Colonic mucosa (tissue), 4 donors: ENCODE results near the gene WWOX. TPM values are rescaled to one million over a fixed set of nuclear protein-coding genes. Genes with fewer than 3 reads are reported as not detected.

Experiments used
- DNase-seq: peaks from one replicate; pipeline ENCODE4 v3.0.0-alpha.2; 2020
- H3K27ac ChIP-seq: fragments of 200-600 bp; one replicate; pipeline ENCODE4 v1.8.0; 2021
- H3K27me3 ChIP-seq: fragments of 200-600 bp; one replicate; pipeline ENCODE4 v1.8.0; 2021
- H3K36me3 ChIP-seq: fragments of 200-600 bp; one replicate; pipeline ENCODE4 v1.8.0; 2021
- H3K4me1 ChIP-seq: fragments of 200-600 bp; one replicate; pipeline ENCODE4 v1.8.0; 2021; ENCODE audit warnings: mild to moderate bottlenecking
- H3K4me3 ChIP-seq: fragments of 200-600 bp; one replicate; pipeline ENCODE4 v1.8.0; 2021
- H3K9ac ChIP-seq, 2 donors: one replicate each; pipeline ENCODE4 v1.7.0; 2013; ENCODE audit warnings: control low read depth in 2 of 2, low read depth in 2 of 2, low read length in 2 of 2
- H3K9me3 ChIP-seq: fragments of 200-600 bp; one replicate; pipeline ENCODE4 v1.8.0; 2021
- CTCF ChIP-seq: fragments of 200-600 bp; IDR thresholded peaks from one replicate; pipeline ENCODE4 v1.8.0; 2022; ENCODE audit warnings: antibody characterized with exemption, mild to moderate bottlenecking
- intact Hi-C: fragments of 100-400 bp; cut with DNase I; formaldehyde crosslinking; loops from one replicate; pipeline ENCODE4 v1.14.1; 2022
- total RNA-seq, 2 donors: library from RNA; stranded (reverse); fragmentation: NEBNext Ultra II Directional in 1 of 2; extraction: Animal tissue kit (Norgen Biotek cat#: 25700) in 1 of 2; gene quantifications; one replicate each; pipeline ENCODE4 v1.2.1, GENCODE V29; 2021
- donor health status: healthy.
- donor health status: DM: no; HTN: no; CAD: no.
- donor health status: DM: no; HTN: no; CAD: no.

Gene WWOX
- total RNA-seq, 2 donors from 2014 or later = 7.2 to 11.0 TPM

GRCh38 chr16:79209308-79209707, 1109.9 kb downstream of the WWOX start:
- H3K4me3 ChIP-seq = no peak overlapping the region
- H3K4me1 ChIP-seq = no peaks in the 10 kb centered on the region
- no peak for DNase-seq
- TF ChIP-seq CTCF = no peak
- H3K36me3 ChIP-seq = no peaks in the 10 kb centered on the region
- intact Hi-C loops = no loop called here
- no peaks in the 10 kb centered on the region for H3K9me3 ChIP-seq
- no peak overlapping the region for H3K27ac ChIP-seq
- H3K9ac ChIP-seq = no peak overlapping the region
- H3K27me3 ChIP-seq = no peaks in the 10 kb centered on the region

- Histone ChIP-seq H3K36me3 (no peaks in the 10 kb centered on the region), H3K9ac (no peak overlapping the region), H3K27me3 (no peaks in the 10 kb centered on the region), H3K9me3 (no peaks in the 10 kb centered on the region), H3K4me3 (no peak overlapping the region), H3K27ac (no peak overlapping the region), H3K4me1 (no peaks in the 10 kb centered on the region)
- intact Hi-C loops = no loop called here
- no peak for TF ChIP-seq CTCF
- DNase-seq = no peak
Measured at GRCh38 chr16:79210607-79211006, 1111.2 kb downstream of the WWOX start.

- Histone ChIP-seq H3K36me3 (no peaks in the 10 kb centered on the region), H3K4me3 (no peak overlapping the region), H3K9me3 (no peaks in the 10 kb centered on the region), H3K9ac (no peak overlapping the region), H3K27ac (no peak overlapping the region), H3K27me3 (no peaks in the 10 kb centered on the region), H3K4me1 (no peaks in the 10 kb centered on the region)
- no peak for DNase-seq
- intact Hi-C loops = no loop called here
- TF ChIP-seq CTCF = no peak
Measured at GRCh38 chr16:79211586-79211985, 1112.1 kb downstream of the WWOX start.

- intact Hi-C loops = no loop called here
- H3K27ac ChIP-seq = no peak overlapping the region
- H3K9ac ChIP-seq = no peak overlapping the region
- no peaks in the 10 kb centered on the region for H3K9me3 ChIP-seq
- no peak for TF ChIP-seq CTCF
- H3K36me3 ChIP-seq = no peaks in the 10 kb centered on the region
- no peak overlapping the region for H3K4me3 ChIP-seq
- no peaks in the 10 kb centered on the region for H3K4me1 ChIP-seq
- DNase-seq = no peak
- H3K27me3 ChIP-seq = no peaks in the 10 kb centered on the region
Measured at GRCh38 chr16:79212114-79212791, 1112.8 kb downstream of the WWOX start.

- H3K36me3 ChIP-seq = no peaks in the 10 kb centered on the region
- no peaks in the 10 kb centered on the region for H3K4me1 ChIP-seq
- H3K27me3 ChIP-seq = no peaks in the 10 kb centered on the region
- no peaks in the 10 kb centered on the region for H3K9me3 ChIP-seq
- DNase-seq = no peak
- TF ChIP-seq CTCF = no peak
- no peak overlapping the region for H3K4me3 ChIP-seq
- H3K27ac ChIP-seq = no peak overlapping the region
- H3K9ac ChIP-seq = no peak overlapping the region
- intact Hi-C loops = no loop called here
Measured at GRCh38 chr16:79213214-79213613, 1113.8 kb downstream of the WWOX start.
